Smooth muscle cell (in vitro differentiated cells): ENCODE results near the gene JUND. TPM values are rescaled to one million over a fixed set of nuclear protein-coding genes. Genes with fewer than 3 reads are reported as not detected.

Experiments used
- DNase-seq: peaks from one replicate; lab custom pipeline; 2025; ENCODE audit not compliant: unreplicated experiment; lab: John Stamatoyannopoulos, UW
- H2AFZ ChIP-seq: fragments of 200-600 bp; sonication (generic); 2 replicates; pipeline ENCODE4 v1.6.0; 2016; ENCODE audit warnings: antibody characterized with exemption, low read depth, mild to moderate bottlenecking
- H3F3A ChIP-seq: fragments of 200-600 bp; sonication (generic); 2 replicates; pipeline ENCODE4 v1.6.0; 2017; ENCODE audit warnings: antibody characterized with exemption, low read depth
- H3K27ac ChIP-seq: fragments of 200-600 bp; sonication (generic); 2 replicates; pipeline ENCODE4 v1.5.1; 2016; ENCODE audit warnings: low read depth, mild to moderate bottlenecking
- H3K27me3 ChIP-seq: fragments of 200-600 bp; sonication (generic); 2 replicates; pipeline ENCODE4 v1.6.1; 2016; ENCODE audit warnings: low read depth, mild to moderate bottlenecking
- H3K36me3 ChIP-seq: fragments of 200-600 bp; sonication (generic); 2 replicates; pipeline ENCODE4 v1.5.1; 2016; ENCODE audit warnings: low read depth
- H3K4me1 ChIP-seq: fragments of 200-600 bp; sonication (generic); 2 replicates; pipeline ENCODE4 v1.5.1; 2016; ENCODE audit warnings: low read depth
- H3K4me2 ChIP-seq: fragments of 200-600 bp; sonication (generic); 2 replicates; pipeline ENCODE4 v1.6.0; 2016; ENCODE audit warnings: mild to moderate bottlenecking
- H3K4me3 ChIP-seq: fragments of 200-600 bp; sonication (generic); 2 replicates; pipeline ENCODE4 v1.5.1; 2016; ENCODE audit warnings: mild to moderate bottlenecking
- H3K79me2 ChIP-seq: fragments of 200-600 bp; sonication (generic); 2 replicates; pipeline ENCODE4 v1.6.0; 2016; ENCODE audit warnings: low read depth, mild to moderate bottlenecking
- H3K9ac ChIP-seq: fragments of 200-600 bp; sonication (generic); 2 replicates; pipeline ENCODE4 v1.6.0; 2016; ENCODE audit warnings: low read depth
- H3K9me3 ChIP-seq: fragments of 200-600 bp; sonication (generic); replicated peaks from 2 replicates; pipeline ENCODE4 v1.5.1; 2016; ENCODE audit warnings: low read depth
- H4K20me1 ChIP-seq: fragments of 200-600 bp; sonication (generic); 2 replicates; pipeline ENCODE4 v1.6.0; 2016; ENCODE audit warnings: low read depth
- CTCF ChIP-seq: fragments of 200-600 bp; sonication (generic); IDR thresholded peaks from 2 replicates; pipeline ENCODE4 v1.5.1; 2017; ENCODE audit warnings: borderline replicate concordance, mild to moderate bottlenecking, antibody characterized with exemption; ENCODE audit not compliant: insufficient read depth, poor library complexity, severe bottlenecking
- WGBS: methylation state at CpG from one replicate; pipeline ENCODE4 v1.1.7; 2016; ENCODE audit warnings: low lambda C conversion rate; 5-methylcytosine and 5-hydroxymethylcytosine counted together
- polyA plus RNA-seq: library from polyadenylated mRNA; unstranded; fragments of >200 nt; fragmentation: Nextera tagmentation; extraction: Ambion mirVana; gene quantifications from 2 replicates; pipeline ENCODE4 v1.2.1, GENCODE V29; 2016
- total RNA-seq: library from RNA; depleted of rRNA; stranded (reverse); fragments of >200 nt; gene quantifications from 2 replicates; pipeline ENCODE4 v1.2.3, GENCODE V29; 2014

The JUND gene
- total and polyA plus RNA-seq, 2 experiments from 2014 or later: 164 to 464 TPM

GRCh38 chr19:18278521-18279265 lies 2.7 kb downstream of the JUND start:
- no peak for DNase-seq
- Histone ChIP-seq H3K79me2 (peaks cover 40% of the 10 kb centered on the region), H4K20me1 (peaks cover 73% of the 10 kb centered on the region)

GRCh38 chr19:18274781-18275356 lies 6.6 kb downstream of the JUND start:
- Histone ChIP-seq H3K9me3 (no peaks in the 10 kb centered on the region), H3K27me3 (no peaks in the 10 kb centered on the region), H3K9ac (no peak overlapping the region), H3K27ac (peak overlapping the region; percentile 42), H3K4me2 (no peak overlapping the region), H4K20me1 (peaks cover 96% of the 10 kb centered on the region), H3K4me3 (no peak overlapping the region), H2AFZ (no peak overlapping the region), H3K36me3 (no peaks in the 10 kb centered on the region), H3K79me2 (peaks cover 29% of the 10 kb centered on the region), H3F3A (peaks cover 32% of the 10 kb centered on the region), H3K4me1 (peaks cover 8% of the 10 kb centered on the region)
- no peak for TF ChIP-seq CTCF
- WGBS: 63% methylated on average over 13 of the region's 13 CpGs
- no peak for DNase-seq

More at GRCh38 chr19:18278521-18279265, 2.7 kb downstream of the JUND start:
- Histone ChIP-seq H3K9me3 (no peaks in the 10 kb centered on the region), H3F3A (peaks cover 40% of the 10 kb centered on the region), H3K36me3 (no peaks in the 10 kb centered on the region), H3K9ac (peak overlapping the region; percentile 100), H3K4me2 (peak overlapping the region; percentile 89), H3K4me1 (peaks cover 15% of the 10 kb centered on the region), H3K4me3 (peak overlapping the region; percentile 96), H3K27me3 (no peaks in the 10 kb centered on the region), H2AFZ (no peak overlapping the region), H3K27ac (peak overlapping the region; percentile 97)
- 82% methylated on average over 10 of the region's 10 CpGs for WGBS
- peak; percentile 21 for TF ChIP-seq CTCF

- no peak within 1 kb of the TSS for H3K9ac ChIP-seq
Measured at GRCh38 chr19:18274219-18274780, 7.1 kb downstream of the JUND start, which contains the start of gene IQCN. Gene IQCN (minus strand): TSS chr19:18274452. CDS start chr19:18269478, 4,974 bp downstream.

More at GRCh38 chr19:18274219-18274780, 7.1 kb downstream of the JUND start, which contains the start of gene IQCN:
- no peak for DNase-seq
- H3K4me2 ChIP-seq: no peak within 1 kb of the TSS
- TF ChIP-seq CTCF: no peak
- no peak within 1 kb of the TSS for H2AFZ ChIP-seq
- H3K27me3 ChIP-seq: no peaks in the 10 kb centered on the region
- H3K27ac ChIP-seq: peak within 1 kb of the TSS; percentile 42
- H3K4me3 ChIP-seq: no peak within 1 kb of the TSS
- H3F3A ChIP-seq: peaks cover 28% of the 10 kb centered on the region
- peaks cover 24% of the 10 kb centered on the region for H3K79me2 ChIP-seq
- peaks cover 91% of the 10 kb centered on the region for H4K20me1 ChIP-seq
- H3K9me3 ChIP-seq: no peaks in the 10 kb centered on the region
- 83% methylated on average over 9 of the region's 9 CpGs for WGBS
- no peaks in the 10 kb centered on the region for H3K36me3 ChIP-seq
- peaks cover 8% of the 10 kb centered on the region for H3K4me1 ChIP-seq
